HG03060 (cell line): ENCODE results near the gene RAB1B.
"Not testable (repeated sequence)": the region's sequence is repeated elsewhere in the genome, so short reads cannot be mapped to it uniquely, and the experiment has no call there.

Source experiments
- ATAC-seq: cut with Tn5 transposase; IDR thresholded peaks from one replicate; pipeline ENCODE4 v1.9.1; 2021; ENCODE audit warnings: low read depth, moderate number of reproducible peaks; ENCODE audit not compliant: unreplicated experiment

Gene RAB1B

DNA sequence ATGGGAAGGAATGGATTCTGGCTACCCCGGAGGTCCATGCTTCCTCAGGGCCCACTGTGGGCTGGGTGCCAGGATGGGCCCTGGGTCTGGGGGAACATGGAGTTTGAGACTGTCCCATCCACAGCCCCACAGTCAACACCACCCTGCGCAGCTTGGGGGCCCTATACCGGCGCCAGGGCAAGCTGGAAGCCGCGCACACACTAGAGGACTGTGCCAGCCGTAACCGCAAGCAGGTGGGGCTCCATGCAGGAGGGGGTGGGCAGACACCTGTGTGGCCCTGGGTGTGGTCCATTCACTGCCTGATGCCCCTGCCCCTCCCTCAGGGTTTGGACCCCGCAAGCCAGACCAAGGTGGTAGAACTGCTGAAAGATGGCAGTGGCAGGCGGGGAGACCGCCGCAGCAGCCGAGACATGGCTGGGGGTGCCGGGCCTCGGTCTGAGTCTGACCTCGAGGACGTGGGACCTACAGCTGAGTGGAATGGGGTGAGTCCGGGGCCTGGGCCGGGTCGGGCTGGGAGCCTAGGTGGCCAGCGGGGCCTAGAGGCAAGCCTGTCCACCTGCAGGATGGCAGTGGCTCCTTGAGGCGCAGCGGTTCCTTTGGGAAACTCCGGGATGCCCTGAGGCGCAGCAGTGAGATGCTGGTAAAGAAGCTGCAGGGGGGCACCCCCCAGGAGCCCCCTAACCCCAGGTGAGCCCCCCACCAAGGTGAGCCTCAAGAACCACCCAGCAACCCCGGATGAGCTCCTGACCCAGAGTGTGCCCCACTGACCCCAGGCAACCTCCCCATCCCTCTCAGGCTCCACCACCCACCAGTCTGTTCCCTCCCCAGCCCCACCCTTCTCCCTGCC is 2.7 kb upstream of the RAB1B start:
- no peak for ATAC-seq

DNA sequence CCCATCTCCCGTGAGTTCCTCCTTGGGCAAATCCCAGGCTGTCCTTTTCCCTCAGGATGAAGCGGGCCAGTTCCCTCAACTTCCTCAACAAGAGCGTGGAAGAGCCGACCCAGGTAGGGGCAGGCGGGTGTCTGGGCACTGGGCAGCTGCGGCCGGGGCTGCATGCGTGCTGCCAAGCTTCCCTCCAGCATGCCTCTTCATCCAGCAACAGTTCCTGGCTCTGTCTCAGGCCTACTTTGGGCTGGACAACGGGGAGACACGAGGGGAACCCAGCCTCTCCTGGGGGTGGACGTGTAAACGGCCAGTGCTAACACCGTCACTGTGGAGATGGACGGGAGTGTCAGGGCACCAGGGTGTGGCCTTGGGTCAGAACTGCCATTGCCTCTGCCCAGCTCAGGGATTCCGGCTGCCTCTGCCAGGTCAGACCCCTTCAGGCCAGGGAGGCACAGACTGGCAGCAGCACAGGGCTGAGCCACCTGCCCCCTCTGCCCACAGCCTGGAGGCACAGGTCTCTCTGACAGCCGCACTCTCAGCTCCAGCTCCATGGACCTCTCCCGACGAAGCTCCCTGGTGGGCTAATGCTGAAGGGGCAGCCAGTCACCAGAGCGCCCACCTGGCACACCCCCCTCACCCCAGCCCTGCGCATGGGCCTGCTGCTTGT is 1.9 kb upstream of the RAB1B start:
- no peak for ATAC-seq

DNA sequence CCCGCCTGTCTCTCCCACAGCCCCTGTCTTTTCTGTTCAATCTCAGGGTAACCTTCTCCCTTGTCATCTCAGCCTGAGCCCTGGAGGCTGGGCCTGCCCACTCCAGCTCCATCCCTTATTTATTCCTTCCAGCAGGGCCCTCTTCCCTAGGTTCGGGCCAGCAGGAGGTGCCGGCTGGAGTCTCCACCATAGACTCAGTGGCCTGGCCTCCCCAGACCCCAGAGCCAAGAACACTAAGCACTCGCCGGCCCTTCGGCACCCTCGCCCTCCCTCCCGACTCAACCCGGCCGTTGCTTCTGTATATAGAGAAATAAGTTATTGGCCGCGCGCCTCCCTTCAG is 1.4 kb upstream of the RAB1B start:
- ATAC-seq, result no peak

DNA sequence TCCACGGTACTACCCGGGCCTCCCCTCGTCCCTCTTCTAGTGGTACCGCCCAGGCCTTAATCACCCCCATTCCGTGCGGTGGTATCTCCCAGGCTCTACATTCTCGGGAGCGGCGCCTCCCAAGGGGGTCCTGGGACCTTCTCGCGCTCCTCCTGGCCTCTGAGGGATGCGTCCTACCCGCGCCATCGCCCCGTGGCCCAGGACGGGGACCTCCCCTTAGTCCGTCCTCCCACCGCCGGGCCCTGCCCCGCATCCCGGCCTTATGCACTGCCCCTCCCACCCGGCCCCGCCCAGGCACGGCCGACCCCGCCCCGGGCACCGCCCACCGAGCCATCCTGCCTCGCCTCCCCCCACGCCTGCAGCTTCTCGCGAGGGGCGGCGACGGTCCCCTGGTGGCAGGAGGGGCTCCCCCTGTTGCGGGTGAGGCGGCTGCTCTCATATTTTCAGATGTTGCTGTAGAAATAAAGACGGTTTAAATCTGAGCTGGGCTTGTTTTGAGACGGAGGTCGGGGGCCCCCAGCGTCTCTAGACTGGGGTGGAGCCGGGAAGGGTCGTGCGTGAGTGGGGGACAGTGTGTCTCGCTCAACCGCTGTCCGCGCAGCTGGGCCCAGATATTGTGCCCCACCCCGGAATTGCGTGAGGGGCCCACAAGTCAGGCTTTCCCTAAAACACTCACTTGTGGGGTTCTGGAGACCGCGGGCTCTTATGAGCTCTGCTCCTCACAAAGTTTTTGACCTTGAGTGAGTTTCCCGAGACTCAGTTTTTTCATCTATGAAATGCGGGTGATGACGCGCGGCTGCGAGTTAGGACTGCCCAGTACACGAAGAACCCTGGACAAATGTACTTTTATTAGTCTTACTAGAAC is 828 bp upstream of the RAB1B start:
- no peak for ATAC-seq

DNA sequence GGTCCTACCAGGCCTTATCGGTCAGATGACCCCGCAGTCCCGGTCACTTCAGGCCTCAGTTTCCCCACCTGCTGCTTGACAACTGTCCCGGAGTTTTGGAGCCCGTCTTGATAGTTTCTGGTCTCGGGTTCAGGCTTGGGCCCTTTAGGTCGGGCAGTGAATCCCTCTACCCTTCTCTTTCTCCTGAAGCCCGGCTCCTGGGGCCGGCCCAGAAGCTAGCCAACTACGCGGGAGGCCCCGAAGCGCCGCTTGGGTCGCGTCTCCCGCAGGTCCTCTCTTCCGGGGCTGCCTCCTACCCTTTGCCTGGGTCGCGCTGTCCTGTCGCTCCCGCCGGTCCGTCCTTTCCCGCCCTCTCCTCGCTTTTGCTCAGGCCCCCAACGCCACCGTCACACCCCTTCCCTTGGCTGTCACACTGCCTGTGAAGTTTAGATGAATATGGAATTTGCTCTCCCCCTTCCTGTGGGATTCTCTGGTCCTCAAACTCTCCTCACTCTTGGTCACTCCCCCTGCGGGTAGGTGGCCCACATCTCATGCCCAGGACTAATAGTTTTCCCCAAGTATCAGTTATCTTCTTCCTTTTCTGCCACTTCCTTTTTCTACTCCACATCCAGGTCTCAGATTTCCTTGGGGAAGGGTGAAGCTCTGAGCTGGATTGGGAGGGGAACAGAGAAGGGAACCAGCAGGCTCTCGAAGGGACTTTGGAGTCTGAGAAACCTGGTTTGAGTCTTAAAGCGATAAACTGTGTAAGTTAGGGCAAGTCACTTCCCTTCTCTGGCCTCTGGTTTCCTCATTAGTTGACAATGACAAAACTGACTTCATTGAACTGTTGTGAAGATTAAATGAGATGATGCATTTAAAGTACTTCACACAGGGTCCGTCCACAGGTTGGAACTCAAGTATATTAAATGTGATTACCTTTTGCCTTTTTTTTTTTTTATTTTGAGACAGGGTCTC is 790 bp downstream of the RAB1B start:
- ATAC-seq, result no peak

DNA sequence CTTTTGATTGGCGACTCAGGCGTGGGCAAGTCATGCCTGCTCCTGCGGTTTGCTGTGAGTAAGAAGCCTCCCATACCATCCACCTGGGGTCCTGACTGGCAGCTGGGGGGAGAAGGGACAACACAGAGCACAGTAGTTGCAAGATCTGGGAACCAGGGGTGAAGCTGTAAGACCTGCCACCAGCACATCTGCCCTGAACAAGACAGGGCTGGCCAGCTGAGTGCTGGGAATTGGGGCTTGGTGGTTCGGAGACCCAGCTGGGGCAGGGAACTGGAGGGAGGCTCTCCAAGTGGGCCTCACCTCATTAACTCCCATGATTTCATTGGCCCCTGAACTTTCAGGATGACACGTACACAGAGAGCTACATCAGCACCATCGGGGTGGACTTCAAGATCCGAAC is 3.4 kb downstream of the RAB1B start:
- no peak for ATAC-seq

DNA sequence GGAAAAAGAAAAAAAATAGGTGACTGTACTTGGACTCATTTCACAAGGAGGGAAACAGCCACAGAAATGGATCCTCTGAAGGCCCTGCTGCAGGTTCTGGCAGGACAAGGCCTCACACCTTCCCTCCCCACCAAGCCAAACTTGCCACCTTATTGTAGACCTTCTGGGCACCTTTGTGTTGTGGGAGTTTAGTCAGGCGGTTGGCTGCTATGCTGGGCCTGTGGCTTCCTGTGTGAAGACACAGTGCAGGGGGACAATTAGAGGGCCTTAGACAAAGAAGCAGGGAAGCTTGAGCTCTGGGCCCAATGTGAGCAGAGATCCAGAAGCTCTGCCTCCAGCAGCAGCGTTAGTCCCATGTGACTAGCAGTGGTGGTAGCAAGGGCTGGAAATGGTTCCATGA is 4.2 kb downstream of the RAB1B start:
- ATAC-seq, result no peak

DNA sequence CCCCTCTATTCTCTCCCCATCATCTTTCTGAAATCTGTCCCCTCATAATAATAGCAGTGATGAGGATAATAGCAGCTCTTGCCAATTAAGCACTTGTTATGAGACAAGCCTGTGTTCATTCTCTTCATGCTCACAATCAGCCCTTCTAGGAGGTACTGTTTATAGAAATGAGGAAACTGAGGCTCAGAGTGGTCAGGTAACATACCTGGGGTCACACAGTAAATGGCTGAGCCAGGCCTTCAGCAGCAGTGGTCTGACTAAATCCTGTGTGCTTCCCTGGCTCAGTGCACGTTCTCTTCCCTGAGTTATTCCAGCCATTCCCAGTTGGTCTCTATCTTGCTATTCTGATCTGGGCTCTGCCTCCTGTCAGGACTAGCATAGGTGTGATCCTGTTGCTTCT is 5.8 kb downstream of the RAB1B start:
- no peak for ATAC-seq

DNA sequence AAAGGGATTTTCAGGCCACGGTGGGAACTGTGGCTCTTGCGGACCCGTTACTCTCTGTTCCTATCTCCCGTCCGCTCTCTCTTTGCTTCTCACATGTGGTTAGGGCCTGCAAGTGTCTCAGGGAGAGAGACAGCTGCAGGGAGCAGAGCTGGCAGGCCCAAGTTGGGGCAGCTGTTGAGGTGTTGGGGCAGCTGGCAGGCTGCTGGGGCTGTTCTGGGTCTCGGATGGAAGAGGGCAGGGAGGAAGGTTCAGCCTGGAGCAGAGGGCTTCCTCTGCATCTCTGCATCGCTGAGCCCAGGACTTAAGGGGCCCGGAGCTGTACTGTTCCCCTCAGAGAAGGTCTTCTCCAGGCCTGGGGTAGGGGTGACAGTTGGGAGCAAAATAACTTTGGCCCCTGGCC is 7.0 kb downstream of the RAB1B start:
- no peak for ATAC-seq

DNA sequence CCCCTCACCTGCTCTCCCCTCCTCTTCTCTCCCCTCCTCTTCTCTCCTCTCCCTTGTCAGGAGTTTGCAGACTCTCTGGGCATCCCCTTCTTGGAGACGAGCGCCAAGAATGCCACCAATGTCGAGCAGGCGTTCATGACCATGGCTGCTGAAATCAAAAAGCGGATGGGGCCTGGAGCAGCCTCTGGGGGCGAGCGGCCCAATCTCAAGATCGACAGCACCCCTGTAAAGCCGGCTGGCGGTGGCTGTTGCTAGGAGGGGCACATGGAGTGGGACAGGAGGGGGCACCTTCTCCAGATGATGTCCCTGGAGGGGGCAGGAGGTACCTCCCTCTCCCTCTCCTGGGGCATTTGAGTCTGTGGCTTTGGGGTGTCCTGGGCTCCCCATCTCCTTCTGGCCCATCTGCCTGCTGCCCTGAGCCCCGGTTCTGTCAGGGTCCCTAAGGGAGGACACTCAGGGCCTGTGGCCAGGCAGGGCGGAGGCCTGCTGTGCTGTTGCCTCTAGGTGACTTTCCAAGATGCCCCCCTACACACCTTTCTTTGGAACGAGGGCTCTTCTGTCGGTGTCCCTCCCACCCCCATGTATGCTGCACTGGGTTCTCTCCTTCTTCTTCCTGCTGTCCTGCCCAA is 7.7 kb downstream of the RAB1B start:
- ATAC-seq, result no peak

DNA sequence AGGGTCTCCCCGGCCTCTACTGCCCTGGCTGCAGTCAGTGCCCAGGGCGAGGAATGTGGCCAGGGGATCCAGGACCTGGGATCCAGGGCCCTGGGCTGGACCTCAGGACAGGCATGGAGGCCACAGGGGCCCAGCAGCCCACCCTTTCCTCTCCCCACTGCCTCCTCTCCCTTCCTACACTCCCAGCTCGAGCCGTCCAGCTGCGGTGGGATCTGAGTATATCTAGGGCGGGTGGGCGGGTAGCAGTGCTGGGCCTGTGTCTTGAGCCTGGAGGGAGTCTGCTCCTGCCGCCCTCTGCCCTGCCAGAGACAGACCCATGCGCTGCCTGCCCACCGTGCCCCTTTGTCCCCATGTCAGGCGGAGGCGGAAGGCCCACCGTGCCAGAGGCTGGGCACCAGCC is 8.2 kb downstream of the RAB1B start:
- not testable (repeated sequence) for ATAC-seq

DNA sequence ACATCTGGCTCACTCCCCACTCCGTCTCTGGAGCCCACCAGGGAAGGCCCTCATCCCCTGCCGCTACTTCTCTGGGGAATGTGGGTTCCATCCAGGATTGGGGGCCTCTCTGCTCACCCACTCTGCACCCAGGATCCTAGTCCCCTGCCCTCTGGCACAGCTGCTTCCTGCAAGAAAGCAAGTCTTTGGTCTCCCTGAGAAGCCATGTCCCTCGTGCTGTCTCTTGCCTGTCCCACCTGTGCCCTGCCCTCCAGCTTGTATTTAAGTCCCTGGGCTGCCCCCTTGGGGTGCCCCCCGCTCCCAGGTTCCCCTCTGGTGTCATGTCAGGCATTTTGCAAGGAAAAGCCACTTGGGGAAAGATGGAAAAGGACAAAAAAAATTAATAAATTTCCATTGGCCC is 8.6 kb downstream of the RAB1B start:
- not testable (repeated sequence) for ATAC-seq

DNA sequence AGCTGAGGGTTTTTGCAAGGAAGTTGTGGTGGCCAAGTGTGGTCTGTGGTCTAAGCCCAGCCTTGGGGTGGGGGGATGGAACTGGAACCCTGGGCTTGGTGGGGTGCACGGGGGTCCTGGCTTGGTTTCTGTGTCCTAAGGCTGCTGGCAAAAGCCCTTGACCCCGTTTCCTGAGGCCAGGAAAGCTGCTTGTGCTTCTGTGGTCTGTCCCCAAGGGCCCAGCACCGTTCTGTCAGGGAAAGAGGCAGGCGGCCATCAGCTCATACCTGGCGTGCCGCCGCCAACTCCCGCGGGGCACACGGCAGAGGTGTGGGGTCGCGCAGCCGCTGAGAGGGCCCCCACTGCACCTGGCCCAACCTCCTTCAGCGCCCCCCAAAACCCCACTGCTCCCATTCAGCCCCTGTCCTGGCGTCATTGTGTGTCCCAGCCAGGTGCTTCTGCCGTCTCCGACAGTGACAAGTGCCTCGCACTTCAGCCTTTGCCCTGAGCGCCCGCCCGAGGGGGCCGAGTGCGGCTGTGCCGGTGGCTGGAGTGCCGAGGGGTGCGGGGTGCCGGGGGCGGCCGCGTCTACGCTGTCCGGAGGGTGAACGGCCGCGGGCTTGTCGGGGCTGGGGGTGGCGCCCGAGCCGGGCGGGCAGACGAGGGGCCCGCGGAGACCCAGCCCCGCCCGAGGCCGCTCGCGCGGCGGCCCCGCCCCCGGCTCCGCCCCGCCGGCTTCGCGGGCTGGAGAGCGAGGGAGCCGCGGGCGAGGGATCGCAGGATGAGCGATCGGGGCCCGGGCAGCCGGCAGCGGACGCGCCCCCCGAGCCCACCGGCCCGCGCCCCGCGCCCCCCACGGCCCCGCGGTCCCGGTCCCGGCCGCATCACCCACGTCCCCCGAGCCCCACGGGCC is 9.3 kb downstream of the RAB1B start, which contains the start of gene CNIH2:
CNIH2 (plus strand) TSS at position 705 of the 892 bp plus-strand sequence. CDS start 282 bp downstream, outside the sequence.
- ATAC-seq, result no peak

DNA sequence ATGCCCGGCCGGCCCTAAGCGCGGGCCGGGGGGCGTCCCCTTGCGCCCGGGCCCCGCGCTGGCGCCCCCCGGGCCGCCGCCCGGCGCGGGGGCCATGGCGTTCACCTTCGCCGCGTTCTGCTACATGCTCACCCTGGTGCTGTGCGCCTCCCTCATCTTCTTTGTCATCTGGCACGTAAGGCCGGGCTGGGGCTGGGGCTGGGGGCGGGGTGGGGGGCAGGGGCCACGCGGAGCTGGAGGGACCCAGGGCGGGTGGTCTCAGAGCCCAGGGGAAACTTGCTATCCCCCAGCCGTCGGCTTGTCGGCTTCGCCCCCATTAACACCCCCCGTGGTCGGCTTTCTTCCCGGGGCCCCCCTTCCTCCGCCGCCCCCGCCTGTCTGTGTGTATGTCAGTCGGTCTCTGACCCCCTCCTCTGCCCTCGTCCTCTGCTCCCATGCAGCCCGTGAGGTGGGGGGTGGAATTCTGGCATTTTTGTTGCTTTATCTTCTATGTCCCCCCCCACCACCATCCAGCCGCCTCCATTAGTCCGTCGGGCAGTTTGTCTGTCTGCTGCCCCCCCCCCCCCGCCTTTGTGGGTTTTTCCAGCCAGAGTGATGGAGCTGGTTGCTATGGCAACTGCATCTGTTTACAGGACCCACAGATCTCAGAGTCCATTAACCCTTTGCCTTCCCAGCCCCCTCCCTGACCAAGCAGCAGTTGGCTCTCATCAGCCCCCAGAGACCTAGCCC is 10.1 kb downstream of the RAB1B start:
- no peak for ATAC-seq

DNA sequence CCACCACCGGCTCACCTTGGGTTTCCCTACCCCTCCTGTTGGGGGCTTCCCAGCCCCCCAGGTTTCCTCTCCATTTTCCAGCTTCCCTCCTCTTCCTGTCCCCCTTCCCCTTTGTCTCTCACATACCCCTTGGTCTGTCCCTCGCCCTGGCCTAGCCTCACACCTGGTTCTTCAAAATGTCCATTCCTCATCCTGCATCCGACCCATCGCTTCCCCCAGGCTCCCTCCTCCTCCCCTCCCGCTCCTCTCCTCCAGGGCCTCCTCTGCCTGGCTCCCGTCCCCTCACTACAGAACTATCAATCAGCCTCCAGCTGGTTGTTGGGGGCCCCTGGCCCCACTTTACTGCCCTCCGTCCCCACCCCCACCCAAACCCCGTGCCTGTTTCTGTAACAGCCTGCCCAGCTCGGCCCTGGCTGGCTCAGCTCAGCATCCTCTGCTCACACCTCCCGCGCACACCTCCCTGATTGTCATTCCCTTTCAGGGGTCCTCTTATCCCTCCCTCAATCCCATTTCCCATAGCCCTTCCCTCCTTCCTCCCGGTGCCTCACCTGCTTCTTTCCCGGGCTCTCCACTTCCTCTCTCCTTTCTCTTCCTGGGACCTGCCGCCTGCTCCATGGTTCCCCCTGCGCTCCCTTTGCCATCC is 10.8 kb downstream of the RAB1B start:
- ATAC-seq, result no peak

DNA sequence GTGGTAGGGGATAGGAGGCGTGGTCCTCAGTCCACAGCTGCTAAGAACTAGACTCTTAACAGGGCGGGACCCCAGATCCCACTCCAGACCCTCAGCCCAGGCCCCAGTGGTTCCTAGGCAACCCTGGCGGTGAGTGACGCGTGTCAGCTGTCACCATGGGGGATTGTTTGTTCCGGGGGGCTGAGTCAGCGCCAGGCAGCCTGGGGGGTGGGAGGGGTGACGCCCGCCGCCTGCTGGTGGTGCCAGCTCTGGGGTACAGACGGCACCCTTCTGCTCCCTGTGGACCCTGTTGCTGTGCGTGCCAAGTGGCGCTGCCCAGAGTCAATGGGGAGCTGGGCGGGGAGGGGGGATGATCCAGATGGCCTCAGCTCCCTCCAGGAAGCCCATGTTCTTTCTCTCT is 12.0 kb downstream of the RAB1B start:
- ATAC-seq, result no peak

DNA sequence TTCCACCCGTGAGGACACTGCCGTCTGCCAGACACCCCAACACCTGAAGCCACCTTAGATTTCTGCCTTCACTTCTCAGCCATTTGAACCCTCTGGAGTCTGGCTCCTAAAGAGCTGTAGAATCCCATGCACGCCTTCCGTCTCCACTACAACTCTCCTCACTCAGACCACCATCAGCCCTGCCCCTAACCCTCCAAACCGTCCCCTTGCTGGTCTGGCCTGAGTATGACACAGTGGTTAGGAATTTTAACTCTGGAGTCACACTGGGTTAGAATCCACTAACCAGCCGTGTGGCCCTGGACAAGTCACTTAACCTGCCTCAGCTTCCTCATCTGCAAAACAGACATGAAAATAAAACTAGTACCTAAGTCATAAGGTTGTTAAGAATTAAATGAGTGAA is 12.6 kb downstream of the RAB1B start:
- no peak for ATAC-seq
